Cardiac fibroblast (primary cell): ENCODE data around the gene TMC1.

Experiments
- DNase-seq, 2 donors: peaks; one replicate each; pipeline versions ENCODE4 v3.0.0 to v3.0.0-alpha.2; 2010; ENCODE audit warnings: low read depth in 2 of 2
- H3K4me3 ChIP-seq, 2 donors: replicated peaks in 1 of 2; 1 replicate in 1 of 2; 2 replicates in 1 of 2; pipeline ENCODE4 v1.5.1; 2011; ENCODE audit warnings: low read depth in 2 of 2, low read length in 2 of 2, mild to moderate bottlenecking in 2 of 2, moderate library complexity in 1 of 2
- TF ChIP-seq, protein P1 (sequence below): IDR thresholded peaks from one replicate; pipeline ENCODE4 v1.5.1; 2011; ENCODE audit warnings: low read depth, mild to moderate bottlenecking, low read length, inconsistent platforms

The TMC1 gene

DNA sequence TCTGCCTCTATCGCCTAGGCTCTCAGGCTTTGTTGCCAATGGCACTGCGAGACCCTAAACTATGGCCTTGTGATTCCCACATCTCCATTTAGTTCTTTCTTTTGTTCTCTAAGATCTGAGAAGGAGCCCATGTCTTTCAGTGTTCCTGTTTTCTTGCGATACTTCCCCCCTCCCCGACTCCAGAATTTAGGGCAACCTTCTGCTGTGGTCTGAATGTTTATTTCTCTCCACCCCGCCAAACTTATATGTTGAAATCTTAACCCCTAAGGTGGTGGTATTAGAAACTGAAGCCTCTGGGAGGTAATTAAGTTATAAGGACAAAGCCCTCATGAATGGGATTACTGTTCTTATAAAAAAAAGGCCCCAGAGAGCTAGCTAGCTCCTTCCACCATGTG, 6.4 kb downstream of the TMC1 start:
- TF ChIP-seq, protein P1, sequence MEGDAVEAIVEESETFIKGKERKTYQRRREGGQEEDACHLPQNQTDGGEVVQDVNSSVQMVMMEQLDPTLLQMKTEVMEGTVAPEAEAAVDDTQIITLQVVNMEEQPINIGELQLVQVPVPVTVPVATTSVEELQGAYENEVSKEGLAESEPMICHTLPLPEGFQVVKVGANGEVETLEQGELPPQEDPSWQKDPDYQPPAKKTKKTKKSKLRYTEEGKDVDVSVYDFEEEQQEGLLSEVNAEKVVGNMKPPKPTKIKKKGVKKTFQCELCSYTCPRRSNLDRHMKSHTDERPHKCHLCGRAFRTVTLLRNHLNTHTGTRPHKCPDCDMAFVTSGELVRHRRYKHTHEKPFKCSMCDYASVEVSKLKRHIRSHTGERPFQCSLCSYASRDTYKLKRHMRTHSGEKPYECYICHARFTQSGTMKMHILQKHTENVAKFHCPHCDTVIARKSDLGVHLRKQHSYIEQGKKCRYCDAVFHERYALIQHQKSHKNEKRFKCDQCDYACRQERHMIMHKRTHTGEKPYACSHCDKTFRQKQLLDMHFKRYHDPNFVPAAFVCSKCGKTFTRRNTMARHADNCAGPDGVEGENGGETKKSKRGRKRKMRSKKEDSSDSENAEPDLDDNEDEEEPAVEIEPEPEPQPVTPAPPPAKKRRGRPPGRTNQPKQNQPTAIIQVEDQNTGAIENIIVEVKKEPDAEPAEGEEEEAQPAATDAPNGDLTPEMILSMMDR: no peak
- DNase-seq: peak in 1 of 2 donors; percentile 23
- peak overlapping the region in 1 of 2 donors; percentile 27 for H3K4me3 ChIP-seq

DNA sequence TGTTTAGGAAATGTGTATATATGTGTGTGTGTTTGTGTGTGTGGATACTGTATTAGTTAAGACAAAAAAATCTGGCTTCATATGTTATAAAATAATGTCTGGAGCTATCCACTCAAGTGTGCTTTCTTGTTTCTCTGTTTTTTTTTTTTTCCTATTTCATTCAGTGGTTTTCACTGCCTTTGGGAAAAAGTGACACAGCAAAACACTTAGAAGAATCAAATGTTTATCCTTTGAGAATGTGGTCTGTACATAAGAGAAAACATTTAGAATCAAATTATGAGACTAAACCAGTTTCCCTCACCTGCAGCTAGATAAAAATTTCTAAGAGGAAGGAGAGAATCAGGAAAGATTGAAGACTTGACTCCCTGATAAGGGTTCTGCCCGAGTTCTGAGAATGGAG, 8.1 kb downstream of the TMC1 start:
- no peak overlapping the region for H3K4me3 ChIP-seq
- TF ChIP-seq, protein P1: no peak
- DNase-seq: no peak

DNA sequence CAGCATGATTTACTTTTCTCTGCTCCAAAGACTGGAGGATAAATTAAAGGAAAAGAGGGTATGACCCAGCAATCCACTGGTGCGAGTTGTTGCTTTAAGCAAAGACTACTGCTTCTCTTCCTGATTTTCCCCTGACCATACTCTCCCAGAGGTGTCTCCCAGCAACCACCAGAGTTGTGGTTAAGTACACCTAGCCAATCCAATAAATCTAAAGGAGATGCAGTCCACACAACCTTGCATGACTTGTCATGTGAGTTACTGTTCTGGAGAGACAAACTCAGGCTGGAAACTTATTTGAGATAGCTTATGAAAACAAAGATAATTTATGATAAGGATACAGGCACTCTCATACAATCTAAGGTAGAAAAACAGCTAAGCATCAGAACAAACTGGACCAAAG, 11.9 kb downstream of the TMC1 start:
- H3K4me3 ChIP-seq: no peak overlapping the region
- no peak for DNase-seq
- TF ChIP-seq, protein P1: no peak

DNA sequence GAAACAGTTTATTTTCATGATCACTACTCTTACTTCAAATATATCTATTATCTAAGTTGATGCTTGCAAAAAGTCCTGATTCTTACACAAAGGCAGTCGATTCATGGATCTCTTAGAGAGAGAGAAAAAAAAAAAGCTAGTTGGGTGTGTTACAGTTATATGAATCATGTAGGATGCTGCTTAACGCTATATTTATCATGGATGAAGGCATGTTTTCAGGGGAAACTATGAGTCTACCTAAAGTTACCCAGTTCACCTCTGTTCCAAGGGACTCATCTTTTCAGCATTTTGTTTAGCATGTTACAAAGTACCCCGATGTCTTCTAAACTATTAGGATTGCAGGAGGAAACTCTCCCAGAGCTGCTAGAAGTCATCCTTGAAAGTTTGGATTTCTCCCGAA, 13.5 kb downstream of the TMC1 start:
- no peak overlapping the region for H3K4me3 ChIP-seq
- DNase-seq: no peak
- TF ChIP-seq, protein P1: no peak

DNA sequence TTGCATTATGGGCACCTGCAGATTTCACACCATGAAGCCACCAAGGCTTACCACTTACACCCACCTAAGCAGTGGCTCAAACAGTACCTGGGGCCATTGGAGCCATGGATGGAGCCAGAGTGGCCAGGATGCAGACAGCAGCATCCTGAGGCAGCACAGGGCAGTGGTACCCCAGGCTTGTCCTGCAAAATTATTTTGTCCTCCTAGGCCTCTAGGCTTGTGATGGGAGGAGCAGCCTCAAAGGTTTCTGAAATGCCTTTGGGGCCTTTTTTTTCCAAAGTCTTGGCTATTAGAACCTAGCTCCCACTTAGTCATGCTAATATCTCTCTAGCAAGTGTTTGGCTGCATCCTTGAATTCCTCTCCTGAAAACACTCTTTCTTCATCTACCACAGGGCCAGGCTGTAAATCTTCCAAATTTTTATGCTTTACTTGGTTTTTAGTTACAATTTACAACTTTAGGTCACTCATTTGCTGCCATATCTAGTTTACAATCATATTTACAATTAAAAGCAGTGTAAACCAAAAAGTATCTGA, 15.7 kb downstream of the TMC1 start:
- no peak overlapping the region for H3K4me3 ChIP-seq
- TF ChIP-seq, protein P1: no peak
- DNase-seq: no peak

DNA sequence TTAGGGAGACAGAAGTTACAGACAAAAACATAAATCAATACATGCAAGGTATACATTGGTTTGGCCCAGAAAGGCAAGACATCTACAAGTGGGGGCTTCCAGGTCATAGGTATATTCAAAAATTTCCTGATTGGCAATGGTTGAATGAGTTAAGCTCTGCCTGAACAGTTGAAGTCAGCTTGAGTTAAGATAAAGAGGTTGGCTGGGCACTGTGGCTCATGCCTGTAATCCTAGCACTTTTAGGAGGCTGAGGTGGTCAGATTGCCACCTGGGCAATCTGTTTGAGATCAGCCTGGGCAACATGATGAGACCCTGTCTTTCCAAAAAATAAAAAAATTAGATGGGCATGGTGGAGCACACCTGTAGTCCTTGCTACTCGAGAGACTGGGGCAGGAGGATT, 16.3 kb downstream of the TMC1 start:
- TF ChIP-seq, protein P1: no peak
- no peak for DNase-seq
- H3K4me3 ChIP-seq: no peak overlapping the region
